Nephron (organoid): ENCODE results near the gene SELPLG.

ENCODE experiments used
- H3K27ac Mint-ChIP-seq, 3 experiments: 2 replicates each; pipeline ENCODE4 v1.8.0; 2020; ENCODE audit warnings: mixed read lengths in 3 of 3, mild to moderate bottlenecking in 2 of 3, moderate library complexity in 1 of 3
- H3K27me3 Mint-ChIP-seq: 2 replicates; pipeline ENCODE4 v1.8.0; 2021; ENCODE audit warnings: low read depth, mild to moderate bottlenecking, moderate library complexity, mixed read lengths
- H3K36me3 Mint-ChIP-seq: 2 replicates; pipeline ENCODE4 v1.8.0; 2020; ENCODE audit warnings: low read depth, mixed read lengths
- H3K4me1 Mint-ChIP-seq: 2 replicates; pipeline ENCODE4 v1.8.0; 2020; ENCODE audit warnings: mixed read lengths
- H3K4me3 Mint-ChIP-seq, 3 experiments: 2 replicates each; pipeline ENCODE4 v1.8.0; 2020; ENCODE audit warnings: mild to moderate bottlenecking in 3 of 3, mixed read lengths in 3 of 3, moderate library complexity in 2 of 3
- H3K9me3 Mint-ChIP-seq: 2 replicates; pipeline ENCODE4 v1.8.0; 2020; ENCODE audit warnings: mixed read lengths
- TF ChIP-seq, protein P1 (sequence below), 3 experiments: fragments of 200-600 bp; sonication (generic); IDR thresholded peaks; one replicate each; pipeline ENCODE4 v1.5.0; 2021; ENCODE audit warnings: antibody characterized with exemption in 3 of 3; ENCODE audit not compliant: unreplicated experiment in 3 of 3

SELPLG gene, protein sequence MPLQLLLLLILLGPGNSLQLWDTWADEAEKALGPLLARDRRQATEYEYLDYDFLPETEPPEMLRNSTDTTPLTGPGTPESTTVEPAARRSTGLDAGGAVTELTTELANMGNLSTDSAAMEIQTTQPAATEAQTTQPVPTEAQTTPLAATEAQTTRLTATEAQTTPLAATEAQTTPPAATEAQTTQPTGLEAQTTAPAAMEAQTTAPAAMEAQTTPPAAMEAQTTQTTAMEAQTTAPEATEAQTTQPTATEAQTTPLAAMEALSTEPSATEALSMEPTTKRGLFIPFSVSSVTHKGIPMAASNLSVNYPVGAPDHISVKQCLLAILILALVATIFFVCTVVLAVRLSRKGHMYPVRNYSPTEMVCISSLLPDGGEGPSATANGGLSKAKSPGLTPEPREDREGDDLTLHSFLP

DNA sequence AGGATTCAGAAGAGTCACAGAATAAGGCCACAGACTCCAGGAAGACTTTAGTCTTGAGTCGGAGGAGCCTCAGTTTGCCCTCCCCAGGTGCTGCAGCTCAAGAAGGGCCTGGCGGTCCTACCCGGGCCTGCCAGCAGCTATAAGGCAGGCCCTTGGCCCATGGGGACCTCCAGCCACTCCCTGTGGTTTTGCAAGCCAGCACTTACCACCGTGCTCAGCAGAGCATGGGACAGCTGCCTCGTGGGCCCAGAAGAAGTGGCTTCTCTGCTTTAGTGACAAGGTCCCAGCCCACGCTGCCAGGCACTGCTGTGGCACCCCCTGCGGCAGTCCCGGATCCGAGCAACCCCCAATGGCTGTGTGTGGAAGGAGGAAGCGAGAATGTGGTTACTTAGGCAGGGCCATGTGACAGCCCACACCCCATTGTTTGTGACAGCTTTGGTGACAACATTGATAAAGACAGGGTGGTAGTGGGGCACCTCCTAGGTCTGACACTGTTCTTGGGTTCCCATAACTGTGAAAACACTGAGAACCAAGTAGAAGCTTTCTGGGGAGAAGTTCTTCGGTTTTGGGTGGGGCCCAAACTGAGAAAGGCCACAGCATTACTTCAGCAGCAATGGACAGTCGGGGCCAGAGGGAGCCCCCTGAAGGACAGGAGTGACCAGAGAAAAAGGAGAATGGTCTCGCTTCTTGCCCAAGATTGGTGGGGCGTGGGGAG lies at the start of gene SELPLG:
SELPLG (minus strand) TSS at position 361 of the 715 bp plus-strand sequence. CDS start 9,587 bp downstream, outside the sequence.
- no peaks in the 10 kb centered on the region for H3K36me3 Mint-ChIP-seq
- H3K4me3 Mint-ChIP-seq = no peak within 1 kb of the TSS
- no peaks in the 10 kb centered on the region for H3K27me3 Mint-ChIP-seq
- TF ChIP-seq, protein P1, sequence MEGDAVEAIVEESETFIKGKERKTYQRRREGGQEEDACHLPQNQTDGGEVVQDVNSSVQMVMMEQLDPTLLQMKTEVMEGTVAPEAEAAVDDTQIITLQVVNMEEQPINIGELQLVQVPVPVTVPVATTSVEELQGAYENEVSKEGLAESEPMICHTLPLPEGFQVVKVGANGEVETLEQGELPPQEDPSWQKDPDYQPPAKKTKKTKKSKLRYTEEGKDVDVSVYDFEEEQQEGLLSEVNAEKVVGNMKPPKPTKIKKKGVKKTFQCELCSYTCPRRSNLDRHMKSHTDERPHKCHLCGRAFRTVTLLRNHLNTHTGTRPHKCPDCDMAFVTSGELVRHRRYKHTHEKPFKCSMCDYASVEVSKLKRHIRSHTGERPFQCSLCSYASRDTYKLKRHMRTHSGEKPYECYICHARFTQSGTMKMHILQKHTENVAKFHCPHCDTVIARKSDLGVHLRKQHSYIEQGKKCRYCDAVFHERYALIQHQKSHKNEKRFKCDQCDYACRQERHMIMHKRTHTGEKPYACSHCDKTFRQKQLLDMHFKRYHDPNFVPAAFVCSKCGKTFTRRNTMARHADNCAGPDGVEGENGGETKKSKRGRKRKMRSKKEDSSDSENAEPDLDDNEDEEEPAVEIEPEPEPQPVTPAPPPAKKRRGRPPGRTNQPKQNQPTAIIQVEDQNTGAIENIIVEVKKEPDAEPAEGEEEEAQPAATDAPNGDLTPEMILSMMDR (IDR thresholded peaks at IDR 0.05; ENCODE audit: unreplicated experiment in 3 of 3) = no peak
- no peak within 1 kb of the TSS for H3K27ac Mint-ChIP-seq
- H3K4me1 Mint-ChIP-seq = peaks cover 50% of the 10 kb centered on the region
- no peaks in the 10 kb centered on the region for H3K9me3 Mint-ChIP-seq

DNA sequence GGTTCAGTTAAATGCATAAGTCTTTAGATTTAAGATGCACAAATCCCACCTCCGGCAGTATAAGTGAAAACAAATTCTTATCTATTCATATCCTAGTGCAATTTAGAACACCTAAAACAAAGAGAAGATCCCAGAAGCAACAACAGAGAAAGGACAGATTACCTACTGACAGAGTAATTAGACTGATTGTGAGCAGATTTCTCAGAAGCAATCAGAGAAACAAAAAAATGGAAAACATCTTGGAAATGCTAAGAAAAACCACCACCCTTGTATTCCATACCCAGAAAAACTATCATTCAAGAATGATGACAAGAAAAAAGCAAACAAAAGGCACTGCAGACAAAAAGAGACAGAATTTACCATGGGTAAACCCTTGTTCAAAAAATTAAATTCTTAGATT lies 47.6 kb upstream of the SELPLG start:
- H3K4me1 Mint-ChIP-seq = peaks cover 46% of the 10 kb centered on the region
- peaks cover 10% of the 10 kb centered on the region for H3K36me3 Mint-ChIP-seq
- H3K27ac Mint-ChIP-seq = no peak overlapping the region
- TF ChIP-seq, protein P1 (IDR thresholded peaks at IDR 0.05; ENCODE audit: unreplicated experiment in 3 of 3) = no peak
- H3K9me3 Mint-ChIP-seq = no peaks in the 10 kb centered on the region
- peaks cover 3% of the 10 kb centered on the region for H3K27me3 Mint-ChIP-seq
- no peak overlapping the region for H3K4me3 Mint-ChIP-seq

DNA sequence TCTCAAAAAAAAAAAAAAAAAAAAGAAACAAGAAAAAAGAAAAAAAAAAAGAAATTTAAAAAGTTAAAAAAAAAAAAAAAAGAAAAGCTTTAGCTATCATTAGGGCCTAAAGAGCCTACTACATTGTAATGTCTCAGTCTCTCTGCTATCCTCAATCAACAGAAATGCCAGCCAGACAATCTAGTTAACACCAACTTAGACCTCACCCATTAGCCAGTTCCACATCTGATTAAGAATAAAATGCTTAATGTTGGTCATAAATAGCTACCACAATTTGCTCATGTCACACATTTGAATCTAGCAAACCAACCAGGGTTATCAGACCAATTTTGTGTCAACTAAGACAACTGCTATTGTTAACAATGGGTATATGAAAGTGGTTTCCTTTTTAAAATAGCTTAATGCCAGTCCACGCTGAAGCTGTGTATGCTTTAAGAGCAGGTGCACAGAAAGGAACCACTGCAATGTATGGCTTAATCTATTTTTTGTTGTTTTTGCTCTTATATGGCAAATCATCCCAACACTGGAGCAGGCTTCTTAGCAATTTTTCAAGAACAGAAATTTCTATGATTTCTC lies 45.5 kb upstream of the SELPLG start:
- H3K27me3 Mint-ChIP-seq = peaks cover 3% of the 10 kb centered on the region
- no peak overlapping the region for H3K27ac Mint-ChIP-seq
- no peaks in the 10 kb centered on the region for H3K9me3 Mint-ChIP-seq
- H3K4me3 Mint-ChIP-seq = no peak overlapping the region
- peaks cover 31% of the 10 kb centered on the region for H3K4me1 Mint-ChIP-seq
- TF ChIP-seq, protein P1 (IDR thresholded peaks at IDR 0.05; ENCODE audit: unreplicated experiment in 3 of 3) = no peak
- H3K36me3 Mint-ChIP-seq = peaks cover 27% of the 10 kb centered on the region

DNA sequence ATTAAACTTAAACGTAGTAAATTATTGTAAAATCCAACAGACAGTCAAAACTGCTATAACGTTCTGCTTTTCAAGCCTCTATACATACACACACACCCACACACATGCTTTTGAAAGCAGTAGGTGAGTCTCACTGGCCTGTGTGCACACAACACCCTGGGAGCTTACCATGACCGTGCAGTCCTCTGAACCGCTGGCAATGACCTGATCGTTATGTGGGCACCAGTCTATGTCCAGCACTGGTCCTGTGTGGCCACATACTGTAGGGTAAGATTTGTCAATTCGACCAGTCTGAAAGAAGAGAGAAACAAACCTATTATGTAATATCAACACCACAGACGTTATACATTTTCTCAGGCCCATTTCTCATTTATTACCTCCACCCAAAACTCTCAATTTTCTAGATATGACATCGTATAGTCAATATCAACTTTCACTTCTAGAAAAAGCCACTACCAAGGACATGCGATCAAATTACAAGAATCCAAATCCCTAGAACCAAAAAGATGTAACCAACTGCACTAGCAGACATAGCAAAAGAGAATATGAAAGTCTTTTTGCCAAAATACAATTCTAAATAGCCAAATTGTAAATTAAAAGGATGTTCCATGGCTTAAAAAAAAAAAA lies 44.5 kb upstream of the SELPLG start:
- H3K9me3 Mint-ChIP-seq = no peaks in the 10 kb centered on the region
- peaks cover 2% of the 10 kb centered on the region for H3K27me3 Mint-ChIP-seq
- H3K36me3 Mint-ChIP-seq = peaks cover 34% of the 10 kb centered on the region
- no peak overlapping the region for H3K4me3 Mint-ChIP-seq
- peaks cover 22% of the 10 kb centered on the region for H3K4me1 Mint-ChIP-seq
- TF ChIP-seq, protein P1 (IDR thresholded peaks at IDR 0.05; ENCODE audit: unreplicated experiment in 3 of 3) = no peak
- H3K27ac Mint-ChIP-seq = peak overlapping the region in 1 of 3 experiments; percentile 4

DNA sequence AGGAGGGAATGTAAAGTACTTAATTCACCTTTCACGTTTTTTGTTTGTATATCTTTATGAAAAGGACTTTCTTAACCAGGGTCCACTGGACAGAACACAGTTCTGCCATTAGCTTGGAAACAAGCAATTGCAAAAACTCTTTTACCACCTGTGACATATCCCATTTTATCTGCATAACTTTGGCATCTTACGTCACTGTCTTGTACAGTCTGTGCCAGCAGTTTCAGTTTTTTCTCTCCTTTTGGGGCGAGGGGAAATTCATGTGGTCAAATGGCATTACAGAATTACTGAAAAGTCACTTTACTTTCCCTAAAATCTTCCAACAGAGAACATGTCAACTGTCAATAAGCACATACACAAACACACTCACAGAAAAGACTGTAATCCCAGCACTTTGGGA lies 43.7 kb upstream of the SELPLG start:
- H3K27ac Mint-ChIP-seq = no peak overlapping the region
- H3K27me3 Mint-ChIP-seq = no peaks in the 10 kb centered on the region

More for the DNA sequence above, 43.7 kb upstream of the SELPLG start:
- Mint-ChIP-seq H3K4me1 (peaks cover 22% of the 10 kb centered on the region), H3K9me3 (no peaks in the 10 kb centered on the region), H3K36me3 (peaks cover 41% of the 10 kb centered on the region), H3K4me3 (no peak overlapping the region)
- TF ChIP-seq, protein P1 (IDR thresholded peaks at IDR 0.05; ENCODE audit: unreplicated experiment in 3 of 3) = no peak
